ENCODE data around the gene CDK5RAP3.

DNA sequence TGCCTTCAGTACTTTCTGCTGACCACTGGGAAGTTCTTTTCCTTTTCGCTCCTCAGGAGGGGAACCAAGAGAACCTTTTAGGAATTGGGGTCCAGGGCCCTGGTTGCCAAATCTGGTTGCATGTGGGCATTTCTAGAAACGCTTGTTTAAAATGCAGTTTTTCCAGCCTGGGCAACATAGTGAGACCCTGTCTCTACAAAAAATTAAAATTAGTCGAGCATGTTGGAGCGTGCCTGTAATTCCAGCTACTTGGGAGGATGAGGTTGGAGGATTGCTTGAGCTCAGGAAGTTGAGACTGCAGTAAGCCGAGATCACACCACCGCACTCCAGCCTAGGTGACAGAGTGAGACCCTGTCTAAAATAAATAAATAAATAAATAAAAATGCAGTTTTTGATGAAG lies 28.3 kb upstream of the CDK5RAP3 start:
- TF ChIP-seq EZH2 (IDR thresholded peaks at IDR 0.05) (no peak), POLR2AphosphoS5 (IDR thresholded peaks at IDR 0.05; ENCODE audit: low read depth, low read length) (no peak), TCF7L2 (IDR thresholded peaks at IDR 0.05; ENCODE audit: borderline replicate concordance, extremely low read depth, insufficient read depth, insufficient read length) (no peak), SP1 (IDR thresholded peaks at IDR 0.05; ENCODE audit: low read depth) (no peak), ELF1 (IDR thresholded peaks at IDR 0.05; ENCODE audit: borderline replicate concordance, low read depth) (no peak), JUND (IDR thresholded peaks at IDR 0.05) (no peak), RAD21 (IDR thresholded peaks at IDR 0.05; ENCODE audit: low read depth) (no peak)
- TF ChIP-seq, protein P1, sequence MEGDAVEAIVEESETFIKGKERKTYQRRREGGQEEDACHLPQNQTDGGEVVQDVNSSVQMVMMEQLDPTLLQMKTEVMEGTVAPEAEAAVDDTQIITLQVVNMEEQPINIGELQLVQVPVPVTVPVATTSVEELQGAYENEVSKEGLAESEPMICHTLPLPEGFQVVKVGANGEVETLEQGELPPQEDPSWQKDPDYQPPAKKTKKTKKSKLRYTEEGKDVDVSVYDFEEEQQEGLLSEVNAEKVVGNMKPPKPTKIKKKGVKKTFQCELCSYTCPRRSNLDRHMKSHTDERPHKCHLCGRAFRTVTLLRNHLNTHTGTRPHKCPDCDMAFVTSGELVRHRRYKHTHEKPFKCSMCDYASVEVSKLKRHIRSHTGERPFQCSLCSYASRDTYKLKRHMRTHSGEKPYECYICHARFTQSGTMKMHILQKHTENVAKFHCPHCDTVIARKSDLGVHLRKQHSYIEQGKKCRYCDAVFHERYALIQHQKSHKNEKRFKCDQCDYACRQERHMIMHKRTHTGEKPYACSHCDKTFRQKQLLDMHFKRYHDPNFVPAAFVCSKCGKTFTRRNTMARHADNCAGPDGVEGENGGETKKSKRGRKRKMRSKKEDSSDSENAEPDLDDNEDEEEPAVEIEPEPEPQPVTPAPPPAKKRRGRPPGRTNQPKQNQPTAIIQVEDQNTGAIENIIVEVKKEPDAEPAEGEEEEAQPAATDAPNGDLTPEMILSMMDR (IDR thresholded peaks at IDR 0.05 in 2 of 3, conservative IDR thresholded peaks at IDR 0.05 in 1 of 3; ENCODE audit: borderline replicate concordance in 1 of 3, insufficient read depth in 1 of 3, low read depth in 2 of 3, low read length in 2 of 3): no peak
- TF ChIP-seq, protein P2, sequence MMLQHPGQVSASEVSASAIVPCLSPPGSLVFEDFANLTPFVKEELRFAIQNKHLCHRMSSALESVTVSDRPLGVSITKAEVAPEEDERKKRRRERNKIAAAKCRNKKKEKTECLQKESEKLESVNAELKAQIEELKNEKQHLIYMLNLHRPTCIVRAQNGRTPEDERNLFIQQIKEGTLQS (IDR thresholded peaks at IDR 0.05): no peak
- TF ChIP-seq, protein P3, sequence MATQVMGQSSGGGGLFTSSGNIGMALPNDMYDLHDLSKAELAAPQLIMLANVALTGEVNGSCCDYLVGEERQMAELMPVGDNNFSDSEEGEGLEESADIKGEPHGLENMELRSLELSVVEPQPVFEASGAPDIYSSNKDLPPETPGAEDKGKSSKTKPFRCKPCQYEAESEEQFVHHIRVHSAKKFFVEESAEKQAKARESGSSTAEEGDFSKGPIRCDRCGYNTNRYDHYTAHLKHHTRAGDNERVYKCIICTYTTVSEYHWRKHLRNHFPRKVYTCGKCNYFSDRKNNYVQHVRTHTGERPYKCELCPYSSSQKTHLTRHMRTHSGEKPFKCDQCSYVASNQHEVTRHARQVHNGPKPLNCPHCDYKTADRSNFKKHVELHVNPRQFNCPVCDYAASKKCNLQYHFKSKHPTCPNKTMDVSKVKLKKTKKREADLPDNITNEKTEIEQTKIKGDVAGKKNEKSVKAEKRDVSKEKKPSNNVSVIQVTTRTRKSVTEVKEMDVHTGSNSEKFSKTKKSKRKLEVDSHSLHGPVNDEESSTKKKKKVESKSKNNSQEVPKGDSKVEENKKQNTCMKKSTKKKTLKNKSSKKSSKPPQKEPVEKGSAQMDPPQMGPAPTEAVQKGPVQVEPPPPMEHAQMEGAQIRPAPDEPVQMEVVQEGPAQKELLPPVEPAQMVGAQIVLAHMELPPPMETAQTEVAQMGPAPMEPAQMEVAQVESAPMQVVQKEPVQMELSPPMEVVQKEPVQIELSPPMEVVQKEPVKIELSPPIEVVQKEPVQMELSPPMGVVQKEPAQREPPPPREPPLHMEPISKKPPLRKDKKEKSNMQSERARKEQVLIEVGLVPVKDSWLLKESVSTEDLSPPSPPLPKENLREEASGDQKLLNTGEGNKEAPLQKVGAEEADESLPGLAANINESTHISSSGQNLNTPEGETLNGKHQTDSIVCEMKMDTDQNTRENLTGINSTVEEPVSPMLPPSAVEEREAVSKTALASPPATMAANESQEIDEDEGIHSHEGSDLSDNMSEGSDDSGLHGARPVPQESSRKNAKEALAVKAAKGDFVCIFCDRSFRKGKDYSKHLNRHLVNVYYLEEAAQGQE (IDR thresholded peaks at IDR 0.05; ENCODE audit: low read depth): no peak

All from HCT116 (cell line).